ENCODE data around the gene PLXNB2. TPM values are rescaled to one million over a fixed set of nuclear protein-coding genes. Genes with fewer than 3 reads are reported as not detected.

PLXNB2 gene
- total and polyA plus RNA-seq, 2 of the 4 experiments (the other 2 are of a cell fraction), result 73.1 to 202 TPM

GRCh38 chr22:50348058-50348457 lies 40.6 kb upstream of the PLXNB2 start:
- DNase-seq, result no peak
- no peak overlapping the region; the same call in 1 of the 2 replicates for H4K91ac ChIP-seq (ENCODE audit: insufficient read depth, low read depth, low read length)
- H3K4me1 ChIP-seq (ENCODE audit: control insufficient read depth, insufficient read depth, low read length), result peaks cover 3% of the 10 kb centered on the region; the same call in 1 of the 2 replicates
- H4K5ac ChIP-seq (ENCODE audit: low read depth, low read length), result no peak overlapping the region
- no peak overlapping the region for H2BK20ac ChIP-seq (ENCODE audit: low read depth, low read length)
- H2BK5ac ChIP-seq (ENCODE audit: low read depth, low read length, poor library complexity, severe bottlenecking), result no peak overlapping the region
- H4K20me1 ChIP-seq (ENCODE audit: insufficient read depth, low read length), result peaks cover 40% of the 10 kb centered on the region
- H3K9me3 ChIP-seq (ENCODE audit: control insufficient read depth, insufficient read depth, low read length), result no peaks in the 10 kb centered on the region
- no peak overlapping the region for H2AFZ ChIP-seq (replicated peaks; ENCODE audit: low read length, poor library complexity)
- no peak overlapping the region for H3K4me2 ChIP-seq (ENCODE audit: low read depth, low read length)
- H3K18ac ChIP-seq (ENCODE audit: low read depth, low read length), result no peak overlapping the region
- peaks cover 12% of the 10 kb centered on the region for H3K36me3 ChIP-seq (ENCODE audit: control insufficient read depth, insufficient read depth, low read length)
- H3K4me3 ChIP-seq (ENCODE audit: insufficient read depth, low read depth, low read length), result no peak overlapping the region
- H3K9me1 ChIP-seq (ENCODE audit: insufficient read depth, low read length), result peaks cover 16% of the 10 kb centered on the region
- ChIA-PET CTCF (no interaction called here), POLR2A (ENCODE audit: unreplicated experiment) (no interaction called here)
- dilution Hi-C loops (cut with HindIII; ENCODE audit: low sequenced_read_pairs, unreplicated experiment), result no loop called here
- no peak overlapping the region for H3K14ac ChIP-seq (replicated peaks; ENCODE audit: low read depth, low read length)
- H3K79me1 ChIP-seq (ENCODE audit: low read depth in 1 of 2, low read length in 2 of 2), result peaks cover 12 to 43% of the 10 kb centered on the region in 2 experiments
- TF ChIP-seq NFE2L2 (IDR thresholded peaks at IDR 0.05; ENCODE audit: low read depth, low read length) (no peak), MAFK (IDR thresholded peaks at IDR 0.05; ENCODE audit: low read depth, low read length) (no peak), POLR2A (IDR thresholded peaks at IDR 0.05; ENCODE audit: low read depth, low read length) (no peak), CTCF (conservative IDR thresholded peaks at IDR 0.05; ENCODE audit: low read depth, low read length) (no peak)
- no peak overlapping the region for H4K8ac ChIP-seq (ENCODE audit: low read depth in 2 of 2, low read length in 2 of 2)
- H3K9ac ChIP-seq (ENCODE audit: low read depth, low read length), result no peak overlapping the region
- H2BK15ac ChIP-seq (ENCODE audit: low read depth, low read length), result no peak overlapping the region
- in situ Hi-C loops (cut with MboI; ENCODE audit: low sequenced_read_pairs), result no loop called here
- H3K56ac ChIP-seq (ENCODE audit: extremely low read depth, insufficient read depth, low read length), result no peak overlapping the region
- 83% methylated on average over 2 of the region's 2 CpGs; no CpG with 5 or more reads in 1 of the 2 experiments for WGBS, 2 experiments (ENCODE audit: extremely low coverage in 2 of 2, insufficient read length in 1 of 2)
- H3K23ac ChIP-seq (ENCODE audit: low read depth, low read length), result 0 out of 2 replicates have a peak overlapping the region, but pooled peaks have one; percentile 7
- no peak for ATAC-seq (ENCODE audit: low read depth)
- no peak overlapping the region for H2AK5ac ChIP-seq (ENCODE audit: low read depth, low read length)
- no TSS peak for BruUV-seq (replicated peaks)
- H2AK9ac ChIP-seq (replicated peaks; ENCODE audit: low read depth, low read length, poor library complexity), result peak overlapping the region; percentile 76
- H3K27ac ChIP-seq (ENCODE audit: insufficient read depth, low read length), result no peak overlapping the region
- no peak overlapping the region for H2BK120ac ChIP-seq (ENCODE audit: low read depth, low read length)
- intact Hi-C loops (cut with micrococcal nuclease), result no loop called here
- no peaks in the 10 kb centered on the region for H3K27me3 ChIP-seq (ENCODE audit: control insufficient read depth, insufficient read depth, low read length)
- no peak overlapping the region for H3K4ac ChIP-seq (ENCODE audit: low read depth, low read length)
